Suprapubic skin (tissue), 4 donors: ENCODE results near the gene CUEDC2. TPM values are rescaled to one million over a fixed set of nuclear protein-coding genes. Genes with fewer than 3 reads are reported as not detected.

Source experiments
- DNase-seq, 2 donors: peaks; one replicate each; pipeline ENCODE4 v3.0.0-alpha.2; 2019; ENCODE audit warnings: low spot score in 2 of 2
- H3K27ac ChIP-seq: fragments of 200-600 bp; sonication (generic); one replicate; pipeline ENCODE4 v1.5.1; 2019
- H3K27me3 ChIP-seq: fragments of 200-600 bp; sonication (generic); one replicate; pipeline ENCODE4 v1.5.1; 2019
- H3K36me3 ChIP-seq: fragments of 200-600 bp; sonication (generic); one replicate; pipeline ENCODE4 v1.5.1; 2019
- H3K4me1 ChIP-seq: fragments of 200-600 bp; sonication (generic); one replicate; pipeline ENCODE4 v1.5.1; 2019
- H3K4me3 ChIP-seq: fragments of 200-600 bp; sonication (generic); one replicate; pipeline ENCODE4 v1.5.1; 2019; ENCODE audit warnings: mild to moderate bottlenecking
- H3K9me3 ChIP-seq: fragments of 200-600 bp; sonication (generic); one replicate; pipeline ENCODE4 v1.5.1; 2019
- EP300 ChIP-seq: sonication (generic); formaldehyde crosslinking; IDR thresholded peaks from one replicate; pipeline ENCODE4 v1.6.1; 2017; ENCODE audit warnings: antibody characterized with exemption
- POLR2A ChIP-seq, 2 donors: fragments of 450-650 bp; IDR thresholded peaks; one replicate each; pipeline ENCODE4 v1.6.1; 2017; ENCODE audit warnings: antibody characterized with exemption in 2 of 2, mild to moderate bottlenecking in 2 of 2, moderate library complexity in 2 of 2
- POLR2AphosphoS5 ChIP-seq, 3 donors: sonication (generic); formaldehyde crosslinking; IDR thresholded peaks; one replicate each; pipeline ENCODE4 v1.6.1; 2017; ENCODE audit warnings: antibody characterized with exemption in 3 of 3
- WGBS: methylation state at CpG from one replicate; pipeline ENCODE4 v1.1.5; 2018; 5-methylcytosine and 5-hydroxymethylcytosine counted together
- total RNA-seq, 4 donors: library from RNA; depleted of rRNA; stranded (reverse); fragments of >200 nt; gene quantifications; one replicate each; pipeline ENCODE4 v1.1.0, GENCODE V29; 2016
- TF ChIP-seq, protein P1 (sequence below), 2 donors: fragments of 200-600 bp in 1 of 2; fragments of 450-650 bp in 1 of 2; sonication (generic) in 1 of 2; IDR thresholded peaks; one replicate each; pipeline ENCODE4 v1.5.1; 2016 to 2019; ENCODE audit warnings: antibody characterized with exemption in 2 of 2, mild to moderate bottlenecking in 1 of 2, moderate library complexity in 1 of 2

The CUEDC2 gene
- total RNA-seq, 4 donors from 2014 or later = 25.0 to 61.2 (median 40.2) TPM

DNA sequence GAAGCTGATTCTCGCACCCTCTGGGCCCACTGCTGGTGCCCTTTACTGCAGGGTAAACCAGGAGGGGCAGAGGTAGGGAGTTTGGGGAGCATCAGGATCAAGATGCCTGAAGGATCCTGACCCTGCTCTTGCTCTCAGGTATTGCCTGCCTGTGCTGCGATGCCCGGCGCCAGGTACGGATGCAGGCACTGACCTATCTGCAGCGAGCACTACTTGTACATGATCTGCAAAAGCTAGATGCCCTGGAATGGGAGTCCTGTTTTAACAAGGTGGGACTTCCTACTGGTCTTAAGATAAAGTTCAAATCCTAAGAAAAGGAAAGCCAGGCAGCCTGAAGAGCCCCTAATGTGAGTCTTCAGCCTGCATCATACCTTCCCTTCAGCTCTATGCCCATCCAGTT is 53.0 kb downstream of the CUEDC2 start:
- Histone ChIP-seq H3K27ac (no peak overlapping the region), H3K36me3 (peaks cover 85% of the 10 kb centered on the region), H3K27me3 (no peaks in the 10 kb centered on the region), H3K4me3 (no peak overlapping the region), H3K4me1 (no peaks in the 10 kb centered on the region), H3K9me3 (no peaks in the 10 kb centered on the region)
- DNase-seq = no peak
- WGBS = 96% methylated on average over 5 of the region's 6 CpGs
- TF ChIP-seq POLR2AphosphoS5 (IDR thresholded peaks at IDR 0.05) = no peak
- TF ChIP-seq EP300 = no peak
- TF ChIP-seq, protein P1, sequence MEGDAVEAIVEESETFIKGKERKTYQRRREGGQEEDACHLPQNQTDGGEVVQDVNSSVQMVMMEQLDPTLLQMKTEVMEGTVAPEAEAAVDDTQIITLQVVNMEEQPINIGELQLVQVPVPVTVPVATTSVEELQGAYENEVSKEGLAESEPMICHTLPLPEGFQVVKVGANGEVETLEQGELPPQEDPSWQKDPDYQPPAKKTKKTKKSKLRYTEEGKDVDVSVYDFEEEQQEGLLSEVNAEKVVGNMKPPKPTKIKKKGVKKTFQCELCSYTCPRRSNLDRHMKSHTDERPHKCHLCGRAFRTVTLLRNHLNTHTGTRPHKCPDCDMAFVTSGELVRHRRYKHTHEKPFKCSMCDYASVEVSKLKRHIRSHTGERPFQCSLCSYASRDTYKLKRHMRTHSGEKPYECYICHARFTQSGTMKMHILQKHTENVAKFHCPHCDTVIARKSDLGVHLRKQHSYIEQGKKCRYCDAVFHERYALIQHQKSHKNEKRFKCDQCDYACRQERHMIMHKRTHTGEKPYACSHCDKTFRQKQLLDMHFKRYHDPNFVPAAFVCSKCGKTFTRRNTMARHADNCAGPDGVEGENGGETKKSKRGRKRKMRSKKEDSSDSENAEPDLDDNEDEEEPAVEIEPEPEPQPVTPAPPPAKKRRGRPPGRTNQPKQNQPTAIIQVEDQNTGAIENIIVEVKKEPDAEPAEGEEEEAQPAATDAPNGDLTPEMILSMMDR (IDR thresholded peaks at IDR 0.05) = no peak
- TF ChIP-seq POLR2A (IDR thresholded peaks at IDR 0.05) = no peak

DNA sequence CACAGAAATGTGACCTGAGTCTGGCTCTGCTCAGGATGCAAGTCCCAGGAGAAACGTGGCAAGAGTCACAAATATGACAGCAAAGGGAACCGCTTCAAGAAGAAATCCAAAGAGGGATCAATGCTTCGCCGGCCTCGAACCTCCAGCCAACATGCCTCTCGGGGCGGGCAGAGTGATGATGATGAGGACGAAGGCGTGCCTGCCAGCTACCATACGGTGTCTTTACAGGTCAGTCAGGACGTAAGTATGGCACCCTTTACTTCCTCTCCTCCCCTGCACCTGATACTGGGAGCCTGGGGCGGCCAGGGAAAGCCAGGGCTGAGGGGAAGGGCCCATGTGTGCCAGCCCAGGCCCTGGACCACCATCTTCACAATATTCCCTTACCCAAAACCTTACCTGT is 55.5 kb downstream of the CUEDC2 start:
- Histone ChIP-seq H3K27me3 (no peaks in the 10 kb centered on the region), H3K9me3 (no peaks in the 10 kb centered on the region), H3K27ac (no peak overlapping the region), H3K4me3 (no peak overlapping the region), H3K36me3 (peaks cover 87% of the 10 kb centered on the region), H3K4me1 (no peaks in the 10 kb centered on the region)
- DNase-seq = no peak
- WGBS = 92% methylated on average over 12 of the region's 12 CpGs
- no peak for TF ChIP-seq EP300

DNA sequence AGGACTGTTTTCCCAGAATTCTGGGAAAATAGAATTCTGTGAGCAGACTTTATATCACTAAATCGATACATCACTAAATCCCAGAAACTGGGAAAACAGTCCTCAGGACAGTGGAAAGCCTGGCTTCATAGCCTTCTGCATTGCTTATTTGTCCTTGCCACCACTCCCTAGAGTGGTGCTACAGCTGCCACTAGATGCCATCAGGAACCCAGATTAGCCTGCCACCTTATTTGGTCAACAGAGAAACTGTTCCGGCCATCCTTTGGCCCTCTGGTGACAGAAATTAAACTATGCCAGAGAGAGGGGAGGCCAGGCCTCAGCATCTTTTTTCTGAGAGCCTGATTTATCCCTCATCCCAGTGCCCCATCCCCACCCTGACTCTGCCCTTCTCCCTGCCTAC is 56.5 kb downstream of the CUEDC2 start:
- TF ChIP-seq, protein P1 (IDR thresholded peaks at IDR 0.05) = no peak
- TF ChIP-seq POLR2A (IDR thresholded peaks at IDR 0.05) (no peak), POLR2AphosphoS5 (IDR thresholded peaks at IDR 0.05) (no peak), EP300 (no peak)
- Histone ChIP-seq H3K27ac (no peak overlapping the region), H3K36me3 (peaks cover 87% of the 10 kb centered on the region), H3K9me3 (no peaks in the 10 kb centered on the region), H3K4me3 (no peak overlapping the region), H3K27me3 (no peaks in the 10 kb centered on the region), H3K4me1 (no peaks in the 10 kb centered on the region)
- 84% methylated on average over 2 of the region's 2 CpGs for WGBS
- DNase-seq = no peak

DNA sequence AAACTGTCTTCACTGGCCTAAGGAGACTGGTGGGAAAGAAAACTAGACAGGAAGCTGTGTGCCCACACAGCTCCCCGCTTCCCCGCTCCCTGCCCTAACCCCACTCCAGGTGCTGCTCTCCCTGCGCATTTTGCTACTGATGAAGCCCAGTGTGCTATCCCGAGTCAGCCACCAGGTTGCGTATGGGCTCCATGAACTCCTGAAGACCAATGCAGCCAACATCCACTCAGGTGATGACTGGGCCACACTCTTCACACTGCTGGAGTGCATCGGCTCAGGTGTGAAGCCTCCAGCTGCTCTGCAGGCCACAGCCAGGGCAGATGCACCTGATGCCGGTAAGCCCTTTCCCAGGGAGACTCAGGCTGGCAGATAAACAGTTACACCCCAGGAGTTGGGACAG is 57.1 kb downstream of the CUEDC2 start:
- no peak overlapping the region for H3K4me3 ChIP-seq
- WGBS = 79% methylated on average over 6 of the region's 7 CpGs
- no peak for DNase-seq
- peaks cover 87% of the 10 kb centered on the region for H3K36me3 ChIP-seq
- no peaks in the 10 kb centered on the region for H3K9me3 ChIP-seq
- no peaks in the 10 kb centered on the region for H3K27me3 ChIP-seq
- TF ChIP-seq, protein P1 (IDR thresholded peaks at IDR 0.05) = no peak
- no peak overlapping the region for H3K27ac ChIP-seq
- no peaks in the 10 kb centered on the region for H3K4me1 ChIP-seq

Other genes starting within 250 kb of the CUEDC2 start
- 10 to 100 TPM; 16.9 to 84.1 (median 56.5) TPM for gene ELOVL3, start 206.3 kb downstream of the CUEDC2 start, total RNA-seq
- not detected for gene PITX3, start 191.1 kb downstream of the CUEDC2 start, total RNA-seq
- 10 to 100 TPM; 31.0 to 56.1 (median 43.9) TPM for gene GBF1, start 187.0 kb downstream of the CUEDC2 start, total RNA-seq
- 10 to 100 TPM; 14.4 to 18.5 (median 16.0) TPM for gene NFKB2, start 36.9 kb downstream of the CUEDC2 start, total RNA-seq
- 1 to 10 TPM; 1.7 to 4.8 (median 2.1) TPM for gene PSD, start 13.8 kb downstream of the CUEDC2 start, total RNA-seq
- gene FBXL15, start 11.7 kb downstream of the CUEDC2 start, total RNA-seq = 10 to 100 TPM; 12.5 to 17.9 (median 13.8) TPM
- 1 to 10 TPM; 1.4 to 7.1 (median 5.4) TPM for gene C10orf95, start 19.0 kb upstream of the CUEDC2 start, total RNA-seq
- 100 to 1,000 TPM in 3 of 4 donors, 10 to 100 TPM in 1; 71.5 to 108 (median 105) TPM for gene ACTR1A, start 70.1 kb upstream of the CUEDC2 start, total RNA-seq
- gene SUFU, start 71.4 kb upstream of the CUEDC2 start, total RNA-seq = 10 to 100 TPM; 15.3 to 22.7 (median 18.9) TPM
- 100 to 1,000 TPM in 2 of 4 donors, 10 to 100 TPM in 2; 73.1 to 113 (median 96.1) TPM for gene TRIM8, start 211.9 kb upstream of the CUEDC2 start, total RNA-seq